ENCODE data around the gene CMIP. TPM values are rescaled to one million over a fixed set of nuclear protein-coding genes. Genes with fewer than 3 reads are reported as not detected.

The CMIP gene
- polyA plus RNA-seq, 3 donors: 0.85 to 61.9 (median 0.93) TPM

- H3K9ac ChIP-seq (ENCODE audit: insufficient read depth, low read length, poor library complexity, severe bottlenecking): no peak overlapping the region
- H3K27me3 ChIP-seq (ENCODE audit: control insufficient read depth in 2 of 2, insufficient read depth in 2 of 2, low read length in 2 of 2): no peaks in the 10 kb centered on the region
- H4K20me1 ChIP-seq (ENCODE audit: insufficient read depth, low read length): peaks cover 100% of the 10 kb centered on the region
- H3K36me3 Mint-ChIP-seq: peaks cover 32 to 58% of the 10 kb centered on the region in 2 donors
- H3K4me1 Mint-ChIP-seq: peaks cover 39% of the 10 kb centered on the region
- no peak overlapping the region for H3K27ac ChIP-seq (ENCODE audit: low read depth in 1 of 2, low read length in 2 of 2)
- H2AFZ ChIP-seq (ENCODE audit: insufficient read depth, low read depth, low read length, poor library complexity, severe bottlenecking): no peak overlapping the region
- H3K27ac Mint-ChIP-seq: peak overlapping the region in 2 of 7 donors; percentile 9 to 86
- no peaks in the 10 kb centered on the region for H3K9me3 Mint-ChIP-seq
- H3K9me3 ChIP-seq (replicated peaks in 1 of 2; ENCODE audit: control insufficient read depth in 1 of 2, insufficient read depth in 1 of 2, low read length in 2 of 2): no peaks in the 10 kb centered on the region
- H3K4me3 ChIP-seq (replicated peaks in 1 of 3; ENCODE audit: low read depth in 2 of 3, low read length in 3 of 3): no peak overlapping the region
- no peak overlapping the region for H3K4me2 ChIP-seq (replicated peaks; ENCODE audit: extremely low read depth, low read length, poor library complexity, severe bottlenecking)
- peaks cover 7 to 14% of the 10 kb centered on the region in 2 donors for H3K4me1 ChIP-seq (ENCODE audit: control insufficient read depth in 1 of 2, insufficient read depth in 2 of 2, low read length in 2 of 2)
- peaks cover 99% of the 10 kb centered on the region for H3K79me2 ChIP-seq (ENCODE audit: insufficient read depth, low read length)
- H3K4me3 Mint-ChIP-seq: no peak overlapping the region
- intact Hi-C loops (cut with micrococcal nuclease): no loop called here
- TF ChIP-seq, protein P1, sequence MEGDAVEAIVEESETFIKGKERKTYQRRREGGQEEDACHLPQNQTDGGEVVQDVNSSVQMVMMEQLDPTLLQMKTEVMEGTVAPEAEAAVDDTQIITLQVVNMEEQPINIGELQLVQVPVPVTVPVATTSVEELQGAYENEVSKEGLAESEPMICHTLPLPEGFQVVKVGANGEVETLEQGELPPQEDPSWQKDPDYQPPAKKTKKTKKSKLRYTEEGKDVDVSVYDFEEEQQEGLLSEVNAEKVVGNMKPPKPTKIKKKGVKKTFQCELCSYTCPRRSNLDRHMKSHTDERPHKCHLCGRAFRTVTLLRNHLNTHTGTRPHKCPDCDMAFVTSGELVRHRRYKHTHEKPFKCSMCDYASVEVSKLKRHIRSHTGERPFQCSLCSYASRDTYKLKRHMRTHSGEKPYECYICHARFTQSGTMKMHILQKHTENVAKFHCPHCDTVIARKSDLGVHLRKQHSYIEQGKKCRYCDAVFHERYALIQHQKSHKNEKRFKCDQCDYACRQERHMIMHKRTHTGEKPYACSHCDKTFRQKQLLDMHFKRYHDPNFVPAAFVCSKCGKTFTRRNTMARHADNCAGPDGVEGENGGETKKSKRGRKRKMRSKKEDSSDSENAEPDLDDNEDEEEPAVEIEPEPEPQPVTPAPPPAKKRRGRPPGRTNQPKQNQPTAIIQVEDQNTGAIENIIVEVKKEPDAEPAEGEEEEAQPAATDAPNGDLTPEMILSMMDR (IDR thresholded peaks at IDR 0.05): no peak
- peaks cover 14 to 51% of the 10 kb centered on the region in 2 donors for H3K36me3 ChIP-seq (replicated peaks in 1 of 2; ENCODE audit: control insufficient read depth in 1 of 2, insufficient read depth in 2 of 2, low read length in 2 of 2)
- H3K27me3 Mint-ChIP-seq (ENCODE audit: low read depth in 3 of 3): peaks cover 0 to 3% (median 0%) of the 10 kb centered on the region in 3 donors
- WGBS (ENCODE audit: insufficient coverage): no CpG with 5 or more reads among the region's 7 CpGs
- no peak for DNase-seq
These were observed 83.0 kb downstream of the CMIP start for GRCh38 chr16:81527477-81528178.

DNA sequence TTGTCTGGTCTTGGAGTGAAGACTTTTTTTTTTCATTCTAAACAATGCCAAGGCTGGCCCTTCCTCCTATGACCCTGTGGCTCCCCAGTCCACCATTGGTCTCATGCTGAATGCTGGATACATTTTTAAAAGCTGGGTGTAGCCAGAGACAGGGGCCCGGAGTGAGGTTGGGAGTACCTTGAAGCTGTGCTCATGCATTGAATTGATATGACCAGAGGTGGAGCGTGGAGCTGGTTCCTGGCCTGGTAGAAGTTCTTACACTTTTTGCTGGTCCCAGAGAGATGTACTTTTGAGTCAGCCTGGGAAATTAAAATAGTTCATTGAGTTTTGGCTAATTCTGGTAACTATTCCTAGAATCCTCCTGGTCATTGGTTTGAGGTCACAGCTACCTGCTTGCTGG is 83.6 kb downstream of the CMIP start:
- Histone ChIP-seq H3K9me3 (replicated peaks in 1 of 2; ENCODE audit: control insufficient read depth in 1 of 2, insufficient read depth in 1 of 2, low read length in 2 of 2) (no peaks in the 10 kb centered on the region), H3K36me3 (replicated peaks in 1 of 2; ENCODE audit: control insufficient read depth in 1 of 2, insufficient read depth in 2 of 2, low read length in 2 of 2) (peaks cover 9 to 46% of the 10 kb centered on the region in 2 donors), H3K4me2 (replicated peaks; ENCODE audit: extremely low read depth, low read length, poor library complexity, severe bottlenecking) (no peak overlapping the region), H4K20me1 (ENCODE audit: insufficient read depth, low read length) (peaks cover 100% of the 10 kb centered on the region), H3K4me3 (replicated peaks in 1 of 3; ENCODE audit: low read depth in 2 of 3, low read length in 3 of 3) (no peak overlapping the region), H3K9ac (ENCODE audit: insufficient read depth, low read length, poor library complexity, severe bottlenecking) (no peak overlapping the region), H3K27me3 (ENCODE audit: control insufficient read depth in 2 of 2, insufficient read depth in 2 of 2, low read length in 2 of 2) (no peaks in the 10 kb centered on the region), H3K4me1 (ENCODE audit: control insufficient read depth in 1 of 2, insufficient read depth in 2 of 2, low read length in 2 of 2) (peaks cover 7 to 14% of the 10 kb centered on the region in 2 donors), H3K79me2 (ENCODE audit: insufficient read depth, low read length) (peaks cover 99% of the 10 kb centered on the region), H2AFZ (ENCODE audit: insufficient read depth, low read depth, low read length, poor library complexity, severe bottlenecking) (no peak overlapping the region), H3K27ac (ENCODE audit: low read depth in 1 of 2, low read length in 2 of 2) (peak overlapping the region in 1 of 2 donors; percentile 9)
- H3K4me3 Mint-ChIP-seq: no peak overlapping the region
- H3K27ac Mint-ChIP-seq: peak overlapping the region in 3 of 7 donors; percentile 27 to 47 (median 33)
- H3K4me1 Mint-ChIP-seq: peaks cover 41% of the 10 kb centered on the region
- DNase-seq: no peak
- no peaks in the 10 kb centered on the region for H3K9me3 Mint-ChIP-seq
- WGBS (ENCODE audit: insufficient coverage): 92% methylated on average over 2 of the region's 2 CpGs
- H3K36me3 Mint-ChIP-seq: peaks cover 31 to 57% of the 10 kb centered on the region in 2 donors
- TF ChIP-seq, protein P1 (IDR thresholded peaks at IDR 0.05): no peak
- intact Hi-C loops (cut with micrococcal nuclease): no loop called here
- H3K27me3 Mint-ChIP-seq (ENCODE audit: low read depth in 3 of 3): peaks cover 0 to 3% (median 0%) of the 10 kb centered on the region in 3 donors

All from CD14-positive monocyte (primary cell).